ENCODE measurements around the gene PRPF39.

DNA sequence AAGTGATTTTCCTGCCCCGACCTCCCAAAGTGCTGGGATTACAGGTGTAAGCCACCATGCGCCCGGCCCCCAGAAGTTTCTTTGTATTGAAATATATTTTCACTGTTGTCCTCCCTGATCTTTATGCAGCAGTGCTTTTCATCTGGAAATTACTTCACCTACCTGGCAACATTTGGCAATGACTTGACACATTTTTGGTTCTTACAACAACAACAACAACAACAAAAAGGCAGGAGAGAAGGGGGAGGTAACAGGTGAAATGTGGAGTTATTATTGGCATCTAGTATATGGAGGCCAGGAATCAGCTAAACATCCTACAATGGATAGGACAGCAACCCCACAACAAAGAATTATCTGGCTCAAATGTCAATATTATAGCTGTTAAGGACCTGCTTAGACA, 65.7 kb downstream of the PRPF39 start:
- TF ChIP-seq, protein P1, sequence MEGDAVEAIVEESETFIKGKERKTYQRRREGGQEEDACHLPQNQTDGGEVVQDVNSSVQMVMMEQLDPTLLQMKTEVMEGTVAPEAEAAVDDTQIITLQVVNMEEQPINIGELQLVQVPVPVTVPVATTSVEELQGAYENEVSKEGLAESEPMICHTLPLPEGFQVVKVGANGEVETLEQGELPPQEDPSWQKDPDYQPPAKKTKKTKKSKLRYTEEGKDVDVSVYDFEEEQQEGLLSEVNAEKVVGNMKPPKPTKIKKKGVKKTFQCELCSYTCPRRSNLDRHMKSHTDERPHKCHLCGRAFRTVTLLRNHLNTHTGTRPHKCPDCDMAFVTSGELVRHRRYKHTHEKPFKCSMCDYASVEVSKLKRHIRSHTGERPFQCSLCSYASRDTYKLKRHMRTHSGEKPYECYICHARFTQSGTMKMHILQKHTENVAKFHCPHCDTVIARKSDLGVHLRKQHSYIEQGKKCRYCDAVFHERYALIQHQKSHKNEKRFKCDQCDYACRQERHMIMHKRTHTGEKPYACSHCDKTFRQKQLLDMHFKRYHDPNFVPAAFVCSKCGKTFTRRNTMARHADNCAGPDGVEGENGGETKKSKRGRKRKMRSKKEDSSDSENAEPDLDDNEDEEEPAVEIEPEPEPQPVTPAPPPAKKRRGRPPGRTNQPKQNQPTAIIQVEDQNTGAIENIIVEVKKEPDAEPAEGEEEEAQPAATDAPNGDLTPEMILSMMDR (IDR thresholded peaks at IDR 0.05; ENCODE audit: insufficient read depth, low read depth, low read length): no peak
- TF ChIP-seq EZH2 (IDR thresholded peaks at IDR 0.05; ENCODE audit: insufficient read depth, low read length): no peak
